A673 (cell line): Measurements from ENCODE around the gene PLEKHG2. TPM values are rescaled to one million over a fixed set of nuclear protein-coding genes. Genes with fewer than 3 reads are reported as not detected.

Experiments
- BruUV-seq: library from RNA; stranded (reverse); fragments of 400-500 nt; replicated peaks from 2 replicates; lab custom pipeline; 2021; lab: Mats Ljungman, UMichigan
- CTCF ChIA-PET: fragments of 300-600 bp; sonication (Branson Sonifier 250); formaldehyde crosslinking; loops from one replicate; lab custom pipeline; 2022; ENCODE audit warnings: antibody characterized with exemption; lab: Charles Lee
- POLR2A ChIA-PET: fragments of 300-600 bp; sonication (Branson Sonifier 250); formaldehyde crosslinking; loops from one replicate; lab custom pipeline; 2022; ENCODE audit warnings: antibody characterized with exemption; ENCODE audit not compliant: low non-redundant PET; lab: Charles Lee
- DNase-seq: peaks from one replicate; pipeline ENCODE4 v3.0.0-alpha.2; 2015; ENCODE audit warnings: low spot score
- H3K27ac ChIP-seq: fragments of 200-600 bp; sonication (generic); 2 replicates; pipeline ENCODE4 v1.5.1; 2016; ENCODE audit warnings: mixed run types, low read depth, mild to moderate bottlenecking, mixed read lengths, antibody characterized with exemption, low read length; ENCODE audit not compliant: poor library complexity, severe bottlenecking
- H3K27me3 ChIP-seq: fragments of 200-600 bp; sonication (generic); replicated peaks from 2 replicates; pipeline ENCODE4 v1.6.1; 2017; ENCODE audit warnings: mixed run types, low read depth, mild to moderate bottlenecking, mixed read lengths, antibody characterized with exemption, low read length; ENCODE audit not compliant: insufficient read depth, poor library complexity
- H3K36me3 ChIP-seq: fragments of 200-600 bp; sonication (generic); 2 replicates; pipeline ENCODE4 v1.6.1; 2016; ENCODE audit warnings: mixed run types, mild to moderate bottlenecking, mixed read lengths, antibody characterized with exemption, low read length; ENCODE audit not compliant: insufficient read depth, poor library complexity, severe bottlenecking
- H3K4me1 ChIP-seq: fragments of 200-600 bp; sonication (generic); 2 replicates; pipeline ENCODE4 v1.6.1; 2017; ENCODE audit warnings: mixed run types, mild to moderate bottlenecking, mixed read lengths, antibody characterized with exemption, low read length; ENCODE audit not compliant: insufficient read depth, poor library complexity, severe bottlenecking
- H3K4me3 ChIP-seq: fragments of 200-600 bp; sonication (generic); 2 replicates; pipeline ENCODE4 v1.5.1; 2016; ENCODE audit warnings: low read depth, mixed run types, mild to moderate bottlenecking, mixed read lengths, low read length; ENCODE audit not compliant: poor library complexity, severe bottlenecking
- H3K9me3 ChIP-seq: fragments of 200-600 bp; sonication (generic); 2 replicates; pipeline ENCODE4 v1.6.1; 2016; ENCODE audit warnings: mixed run types, low read depth, mild to moderate bottlenecking, mixed read lengths, antibody characterized with exemption, low read length; ENCODE audit not compliant: poor library complexity, severe bottlenecking
- EZH2 ChIP-seq: fragments of 200-600 bp; sonication (generic); IDR thresholded peaks from 2 replicates; pipeline ENCODE4 v1.6.1; 2017; ENCODE audit warnings: borderline replicate concordance, low read depth, mild to moderate bottlenecking, mixed read lengths, antibody characterized with exemption, low read length; ENCODE audit not compliant: poor library complexity, severe bottlenecking
- intact Hi-C: fragments of 100-400 bp; cut with micrococcal nuclease; formaldehyde crosslinking; loops from one replicate; pipeline ENCODE4 v1.10.0; 2022; ENCODE audit not compliant: unreplicated experiment
- total RNA-seq: library from RNA; stranded (reverse); gene quantifications from 2 replicates; pipeline ENCODE4 v1.2.3, GENCODE V29; 2021
- TF ChIP-seq, protein P1 (sequence below): fragments of 300-800, 200-600 bp; sonication (generic); conservative IDR thresholded peaks from 2 replicates; pipeline ENCODE4 v1.5.1; 2017; ENCODE audit warnings: low read depth, mild to moderate bottlenecking, antibody characterized with exemption, low read length, moderate library complexity, mixed read lengths

PLEKHG2 gene
- total RNA-seq, 1 experiment from 2014 or later, result 99.4 TPM

DNA sequence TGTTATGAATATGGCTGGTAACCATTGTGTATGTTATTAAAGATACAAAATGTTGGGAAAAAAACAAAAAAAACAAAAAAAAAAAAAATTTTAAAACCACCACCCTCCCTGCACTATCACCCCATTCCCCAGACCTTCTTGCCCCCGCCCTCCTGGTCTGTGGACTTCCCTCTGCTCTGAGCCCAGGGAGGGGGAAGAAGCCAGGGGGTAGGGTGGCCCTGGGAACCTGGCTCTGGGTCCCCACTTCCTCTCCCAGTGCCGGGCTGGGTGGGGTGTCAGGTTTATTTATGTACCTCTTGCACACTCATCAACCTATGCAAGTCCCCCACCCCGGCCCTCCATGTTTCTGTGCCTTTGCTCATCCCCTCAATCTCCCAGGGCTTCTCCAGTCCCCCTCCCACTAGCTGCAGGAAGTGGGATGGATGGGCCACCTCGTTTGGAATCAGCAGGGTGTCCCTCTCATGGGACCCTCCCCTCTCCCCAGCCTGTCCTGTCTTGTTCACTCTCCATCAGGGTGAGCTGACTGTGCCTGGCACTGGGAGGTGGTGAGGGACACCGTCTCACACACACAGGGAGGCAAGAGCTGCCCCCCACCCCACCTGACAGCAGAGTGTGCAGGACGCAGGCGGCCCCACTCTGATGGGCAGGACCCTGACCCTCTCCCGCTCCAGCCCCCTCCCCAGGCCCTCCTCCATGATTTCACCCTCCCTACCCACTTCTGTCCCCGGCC lies 27.5 kb upstream of the PLEKHG2 start:
- Histone ChIP-seq H3K4me1 (peaks cover 5% of the 10 kb centered on the region), H3K27me3 (no peaks in the 10 kb centered on the region), H3K9me3 (no peaks in the 10 kb centered on the region), H3K4me3 (no peak overlapping the region), H3K36me3 (peaks cover 80% of the 10 kb centered on the region), H3K27ac (no peak overlapping the region)
- intact Hi-C loops, result no loop called here
- TF ChIP-seq EZH2, result no peak
- TF ChIP-seq, protein P1, sequence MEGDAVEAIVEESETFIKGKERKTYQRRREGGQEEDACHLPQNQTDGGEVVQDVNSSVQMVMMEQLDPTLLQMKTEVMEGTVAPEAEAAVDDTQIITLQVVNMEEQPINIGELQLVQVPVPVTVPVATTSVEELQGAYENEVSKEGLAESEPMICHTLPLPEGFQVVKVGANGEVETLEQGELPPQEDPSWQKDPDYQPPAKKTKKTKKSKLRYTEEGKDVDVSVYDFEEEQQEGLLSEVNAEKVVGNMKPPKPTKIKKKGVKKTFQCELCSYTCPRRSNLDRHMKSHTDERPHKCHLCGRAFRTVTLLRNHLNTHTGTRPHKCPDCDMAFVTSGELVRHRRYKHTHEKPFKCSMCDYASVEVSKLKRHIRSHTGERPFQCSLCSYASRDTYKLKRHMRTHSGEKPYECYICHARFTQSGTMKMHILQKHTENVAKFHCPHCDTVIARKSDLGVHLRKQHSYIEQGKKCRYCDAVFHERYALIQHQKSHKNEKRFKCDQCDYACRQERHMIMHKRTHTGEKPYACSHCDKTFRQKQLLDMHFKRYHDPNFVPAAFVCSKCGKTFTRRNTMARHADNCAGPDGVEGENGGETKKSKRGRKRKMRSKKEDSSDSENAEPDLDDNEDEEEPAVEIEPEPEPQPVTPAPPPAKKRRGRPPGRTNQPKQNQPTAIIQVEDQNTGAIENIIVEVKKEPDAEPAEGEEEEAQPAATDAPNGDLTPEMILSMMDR, result no peak
- POLR2A ChIA-PET, result no interaction called here
- DNase-seq, result no peak
- TSS peak; percentile 52 for BruUV-seq
- CTCF ChIA-PET, result no interaction called here

DNA sequence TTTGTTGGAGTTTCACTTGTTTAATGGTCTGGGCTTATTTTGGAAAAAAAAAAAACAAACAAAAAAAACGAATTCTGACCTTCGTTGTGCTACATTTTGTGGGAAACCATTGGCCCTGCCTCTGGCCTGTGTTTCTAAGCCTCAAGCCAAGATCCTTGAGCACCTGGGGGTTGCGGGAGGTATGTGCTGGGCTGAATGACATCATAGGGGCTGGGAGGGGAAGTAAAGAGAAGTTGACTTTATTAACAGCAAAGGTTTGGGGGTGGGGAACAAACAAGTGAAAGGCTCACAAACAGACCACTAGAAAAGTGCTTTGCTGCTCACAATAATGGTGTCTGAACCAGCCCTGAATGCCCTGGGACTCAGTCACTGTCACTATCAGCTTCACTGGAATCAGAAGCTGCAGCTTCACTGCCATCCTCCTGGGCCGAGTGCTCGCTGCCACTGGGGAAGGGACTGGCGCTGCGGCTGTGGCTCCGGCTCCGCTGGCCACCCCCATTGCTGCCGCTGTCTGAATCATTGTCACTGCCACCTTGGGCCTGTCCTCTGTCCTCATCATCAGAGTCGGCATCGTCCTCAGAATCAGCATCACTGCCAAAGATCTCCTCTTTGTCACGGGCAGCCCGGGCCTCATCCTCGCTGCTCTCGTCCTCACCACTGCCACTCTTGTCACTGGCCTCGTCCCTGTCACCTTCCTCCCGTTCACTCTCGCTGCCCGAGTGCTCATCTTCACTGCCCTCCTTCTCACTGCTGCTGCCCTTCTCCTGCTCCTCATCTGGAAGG lies 26.6 kb upstream of the PLEKHG2 start:
- CTCF ChIA-PET, result no interaction called here

DNA sequence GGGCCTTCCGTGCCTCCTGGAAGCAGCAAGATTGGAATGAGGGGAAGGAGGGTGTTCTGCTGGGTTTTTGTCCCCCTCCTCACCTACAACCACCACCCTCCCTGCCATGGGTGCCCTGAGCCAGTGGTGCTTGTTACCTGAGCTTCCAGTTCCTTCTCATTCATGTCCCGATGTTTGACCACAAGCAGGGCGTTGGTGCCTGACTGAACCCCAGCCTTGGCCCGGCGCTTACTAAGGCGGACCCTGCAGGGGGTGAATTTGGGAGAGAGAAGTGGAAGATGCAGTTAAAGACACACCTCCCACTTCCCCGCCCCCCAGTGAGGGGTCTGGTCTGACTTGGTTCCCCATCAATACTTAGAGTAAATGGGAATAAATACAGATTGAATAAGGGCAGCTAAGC lies 25.9 kb upstream of the PLEKHG2 start:
- H3K36me3 ChIP-seq, result peaks cover 66% of the 10 kb centered on the region
- peaks cover 8% of the 10 kb centered on the region for H3K4me1 ChIP-seq
- TF ChIP-seq, protein P1, result no peak
- no peak for TF ChIP-seq EZH2
- H3K27ac ChIP-seq, result no peak overlapping the region
- no TSS peak for BruUV-seq
- no peaks in the 10 kb centered on the region for H3K9me3 ChIP-seq
- no peak overlapping the region for H3K4me3 ChIP-seq
- no peaks in the 10 kb centered on the region for H3K27me3 ChIP-seq
- intact Hi-C loops, result no loop called here
- POLR2A ChIA-PET, result no interaction called here
- CTCF ChIA-PET, result no interaction called here
- DNase-seq, result no peak

More for the DNA sequence above, 26.6 kb upstream of the PLEKHG2 start:
- BruUV-seq, result TSS peak; percentile 68
- H3K27me3 ChIP-seq, result no peaks in the 10 kb centered on the region
- no peak overlapping the region for H3K27ac ChIP-seq
- intact Hi-C loops, result no loop called here
- peaks cover 72% of the 10 kb centered on the region for H3K36me3 ChIP-seq
- no peaks in the 10 kb centered on the region for H3K9me3 ChIP-seq
- TF ChIP-seq, protein P1, result no peak
- TF ChIP-seq EZH2, result no peak
- POLR2A ChIA-PET, result no interaction called here
- no peak for DNase-seq
- no peak overlapping the region for H3K4me3 ChIP-seq
- H3K4me1 ChIP-seq, result peaks cover 8% of the 10 kb centered on the region
